Endothelial cell (in vitro differentiated cells): ENCODE results near the gene SLC24A3. TPM values are rescaled to one million over a fixed set of nuclear protein-coding genes. Genes with fewer than 3 reads are reported as not detected.

Experiments
- DNase-seq: peaks from one replicate; pipeline ENCODE4 v3.0.0; 2021; ENCODE audit warnings: low spot score
- H3K27ac Mint-ChIP-seq: one replicate; pipeline ENCODE4 v1.8.0; 2021; ENCODE audit warnings: mixed read lengths, inconsistent platforms; ENCODE audit not compliant: unreplicated experiment
- H3K27me3 Mint-ChIP-seq: one replicate; pipeline ENCODE4 v1.8.0; 2021; ENCODE audit warnings: mild to moderate bottlenecking, moderate library complexity, mixed read lengths, inconsistent platforms; ENCODE audit not compliant: unreplicated experiment
- H3K36me3 Mint-ChIP-seq: one replicate; pipeline ENCODE4 v1.8.0; 2021; ENCODE audit warnings: mild to moderate bottlenecking, low read depth, mixed read lengths, inconsistent platforms; ENCODE audit not compliant: unreplicated experiment
- H3K4me1 Mint-ChIP-seq: one replicate; pipeline ENCODE4 v1.8.0; 2021; ENCODE audit warnings: mild to moderate bottlenecking, mixed read lengths, inconsistent platforms; ENCODE audit not compliant: unreplicated experiment
- H3K4me3 Mint-ChIP-seq: one replicate; pipeline ENCODE4 v1.8.0; 2021; ENCODE audit warnings: mild to moderate bottlenecking, mixed read lengths, inconsistent platforms; ENCODE audit not compliant: unreplicated experiment
- H3K9me3 Mint-ChIP-seq: one replicate; pipeline ENCODE4 v1.8.0; 2021; ENCODE audit warnings: mixed read lengths, inconsistent platforms; ENCODE audit not compliant: unreplicated experiment
- CTCF ChIP-seq: fragments of 200-600 bp; sonication (generic); IDR thresholded peaks from one replicate; pipeline ENCODE4 v1.5.0; 2021; ENCODE audit warnings: antibody characterized with exemption; ENCODE audit not compliant: unreplicated experiment
- total RNA-seq: library from RNA; stranded (reverse); fragmentation: NEBNext Ultra II Directional; extraction: Animal tissue kit (Norgen Biotek cat#: 25700); gene quantifications from one replicate; pipeline ENCODE4 v1.2.1, GENCODE V29; 2021; ENCODE audit not compliant: unreplicated experiment

The SLC24A3 gene
- total RNA-seq, 1 donor from 2014 or later = 0.15 TPM

GRCh38 chr20:19260412-19261090 is 48.1 kb downstream of the SLC24A3 start:
- no peak for DNase-seq
- no peak for TF ChIP-seq CTCF
- Mint-ChIP-seq H3K9me3 (no peaks in the 10 kb centered on the region), H3K4me1 (peaks cover 3% of the 10 kb centered on the region), H3K27ac (no peak overlapping the region), H3K27me3 (no peaks in the 10 kb centered on the region), H3K36me3 (no peaks in the 10 kb centered on the region), H3K4me3 (no peak overlapping the region)

- Mint-ChIP-seq H3K36me3 (no peaks in the 10 kb centered on the region), H3K9me3 (no peaks in the 10 kb centered on the region)
- no peak for TF ChIP-seq CTCF
These were observed 51.7 kb downstream of the SLC24A3 start for GRCh38 chr20:19264191-19264590.

GRCh38 chr20:19265646-19266374 is 53.4 kb downstream of the SLC24A3 start:
- no peak overlapping the region for H3K4me3 Mint-ChIP-seq
- no peaks in the 10 kb centered on the region for H3K27me3 Mint-ChIP-seq
- no peak for DNase-seq
- H3K27ac Mint-ChIP-seq = no peak overlapping the region
- no peaks in the 10 kb centered on the region for H3K9me3 Mint-ChIP-seq
- TF ChIP-seq CTCF = no peak
- H3K4me1 Mint-ChIP-seq = peaks cover 3% of the 10 kb centered on the region
- no peaks in the 10 kb centered on the region for H3K36me3 Mint-ChIP-seq

More at GRCh38 chr20:19264191-19264590, 51.7 kb downstream of the SLC24A3 start:
- Mint-ChIP-seq H3K27me3 (no peaks in the 10 kb centered on the region), H3K4me1 (peaks cover 3% of the 10 kb centered on the region), H3K4me3 (no peak overlapping the region), H3K27ac (no peak overlapping the region)
- DNase-seq = no peak

GRCh38 chr20:19268426-19268825 is 56.0 kb downstream of the SLC24A3 start:
- H3K4me3 Mint-ChIP-seq = no peak overlapping the region
- DNase-seq = no peak
- no peak overlapping the region for H3K27ac Mint-ChIP-seq
- no peaks in the 10 kb centered on the region for H3K36me3 Mint-ChIP-seq
- H3K4me1 Mint-ChIP-seq = no peaks in the 10 kb centered on the region
- H3K27me3 Mint-ChIP-seq = no peaks in the 10 kb centered on the region
- H3K9me3 Mint-ChIP-seq = no peaks in the 10 kb centered on the region
- TF ChIP-seq CTCF = no peak

GRCh38 chr20:19269737-19270340 is 57.4 kb downstream of the SLC24A3 start:
- Mint-ChIP-seq H3K36me3 (no peaks in the 10 kb centered on the region), H3K4me1 (no peaks in the 10 kb centered on the region), H3K9me3 (no peaks in the 10 kb centered on the region), H3K27ac (no peak overlapping the region), H3K27me3 (no peaks in the 10 kb centered on the region), H3K4me3 (no peak overlapping the region)
- no peak for TF ChIP-seq CTCF
- DNase-seq = no peak
